HG03139 (cell line): ENCODE measurements around the gene CPNE8.

Source experiments
- ATAC-seq: cut with Tn5 transposase; IDR thresholded peaks from one replicate; pipeline ENCODE4 v1.9.1; 2021; ENCODE audit not compliant: unreplicated experiment

Gene CPNE8

DNA sequence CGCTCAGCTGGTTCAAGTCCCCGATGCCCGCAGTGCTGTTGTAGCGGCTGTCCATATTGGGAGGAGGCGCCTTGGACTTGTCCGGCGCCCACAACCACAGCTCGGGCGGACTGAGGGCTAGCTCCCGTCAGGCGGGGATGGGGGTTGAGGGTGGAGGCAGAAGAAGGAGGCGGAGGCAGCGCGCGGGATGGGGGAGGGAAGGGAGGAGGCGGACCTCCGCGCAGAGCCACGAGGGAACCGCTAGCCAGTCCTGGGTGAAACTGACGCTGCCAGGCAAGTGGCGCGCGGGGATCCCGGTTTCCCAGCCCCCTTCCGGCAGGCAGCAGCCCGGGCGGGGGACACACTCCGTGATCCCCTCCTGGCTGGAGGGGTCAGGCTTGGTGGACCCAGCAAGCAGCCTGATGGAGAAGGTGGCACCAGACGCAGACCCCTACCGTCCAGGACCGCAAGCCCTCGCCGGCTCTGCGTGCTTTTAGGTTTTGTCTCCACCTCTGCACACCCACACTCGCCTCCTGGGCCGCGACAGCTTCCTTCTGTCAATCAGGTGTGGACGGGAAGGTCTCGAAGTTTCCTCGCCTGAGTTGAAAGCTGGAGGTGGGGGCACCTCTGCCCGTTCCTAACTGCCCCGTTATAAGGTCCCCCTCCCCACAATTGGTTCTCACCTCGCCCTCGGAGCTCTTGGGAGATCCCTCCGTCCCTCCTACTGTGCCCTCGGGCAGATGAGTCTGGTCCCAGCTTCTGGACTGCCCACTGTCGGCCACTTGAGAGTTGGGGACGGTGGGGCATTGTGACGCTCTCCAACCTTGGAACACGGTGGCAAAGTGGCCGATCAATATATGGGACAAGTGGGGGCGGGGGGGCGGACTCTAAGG lies at the start of gene CPNE8:
CPNE8 (minus strand) TSS at position 112 of the 872 bp plus-strand sequence; CDS start at position 55, 57 bp downstream.
- peak; percentile 45 for ATAC-seq

DNA sequence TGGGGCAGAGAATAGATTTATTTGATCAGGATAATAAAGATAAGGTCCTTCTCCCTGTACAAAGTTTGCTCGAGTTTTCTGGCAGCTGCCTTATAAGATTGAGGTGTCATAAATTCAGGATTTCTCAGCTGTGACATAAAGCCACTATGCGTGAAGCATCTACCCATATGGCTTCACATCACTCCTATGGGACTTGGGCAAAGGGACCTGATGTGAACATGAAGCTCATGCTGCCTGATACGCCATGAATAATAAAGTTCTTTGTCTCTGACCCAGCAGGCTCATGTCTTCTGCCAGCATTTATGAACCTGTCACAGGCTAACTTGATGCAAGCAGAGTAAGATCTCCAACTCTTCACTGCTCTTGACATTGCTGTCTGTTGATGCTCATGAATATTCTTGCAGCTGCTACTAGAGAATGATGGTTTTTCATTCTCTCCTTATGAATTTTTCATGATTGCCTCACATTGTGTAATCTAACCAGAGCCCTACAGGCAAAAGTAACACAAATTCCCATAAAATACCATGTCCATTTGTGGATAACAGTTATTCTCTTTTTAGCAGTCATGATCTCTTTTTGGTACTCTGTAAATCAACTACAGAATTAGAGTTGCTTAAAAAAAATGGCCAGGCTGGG lies 49.0 kb upstream of the CPNE8 start:
- ATAC-seq, result no peak

DNA sequence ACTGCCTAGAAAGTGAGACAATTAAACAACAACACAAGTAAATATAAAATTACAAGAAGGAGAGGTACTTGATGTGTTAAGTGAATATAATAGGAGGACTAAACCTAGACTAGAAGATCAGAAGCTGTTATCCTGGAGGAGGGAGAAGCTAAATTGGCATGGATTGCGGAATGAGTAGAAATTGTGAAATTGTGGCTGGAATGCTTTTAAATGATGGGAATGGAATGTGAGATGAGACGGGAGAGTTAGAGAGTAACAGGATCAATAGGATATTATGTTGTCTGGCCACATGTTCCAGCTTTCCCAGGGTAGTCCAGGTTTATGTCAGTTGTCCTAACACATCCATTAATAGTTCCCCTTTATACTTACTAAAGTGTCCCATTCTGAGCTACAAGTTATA lies 44.0 kb upstream of the CPNE8 start:
- ATAC-seq, result no peak

DNA sequence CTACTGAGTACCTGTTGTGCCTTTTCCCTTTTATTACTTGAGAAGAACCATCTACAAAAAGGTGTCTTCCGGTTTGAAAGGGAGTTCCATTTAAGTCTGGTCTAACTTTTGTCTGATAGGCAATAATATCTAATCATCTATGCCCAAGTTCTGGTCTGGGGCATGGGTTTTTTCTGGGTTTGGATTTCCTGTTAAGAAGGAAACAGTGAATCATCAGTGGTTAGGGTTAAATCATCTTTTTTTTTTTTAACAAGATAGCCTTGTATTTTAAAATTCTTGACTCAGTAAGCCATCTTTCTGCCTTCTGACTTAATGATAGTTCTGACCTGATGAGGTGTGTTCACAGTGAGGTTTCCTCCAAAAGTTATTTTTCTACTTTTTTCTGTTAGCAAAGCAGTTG lies 29.3 kb upstream of the CPNE8 start:
- no peak for ATAC-seq

DNA sequence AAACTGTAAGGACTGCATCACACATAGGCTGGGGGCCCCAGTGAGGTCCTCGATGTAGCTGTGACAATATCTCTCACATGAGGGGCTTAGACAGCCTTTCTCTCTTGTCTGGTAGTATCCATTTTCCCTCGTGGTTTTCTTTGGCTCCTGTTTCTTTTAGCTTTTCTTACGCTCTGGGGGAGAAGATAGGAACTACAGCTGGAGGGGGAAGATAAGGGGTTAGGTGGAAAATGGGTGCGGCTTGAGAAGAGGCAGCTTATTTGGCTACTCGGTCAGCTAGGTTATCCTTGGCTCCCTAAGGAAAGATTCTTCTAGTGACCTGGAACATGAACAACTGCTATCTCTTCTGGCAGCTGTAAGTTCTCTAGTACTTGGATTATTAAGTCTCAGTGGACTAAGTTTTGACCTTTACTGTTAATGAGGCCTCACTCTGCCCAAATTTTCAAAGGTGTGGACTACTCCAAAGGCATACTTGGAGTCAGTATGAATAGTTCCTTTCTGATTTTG lies 28.7 kb upstream of the CPNE8 start:
- ATAC-seq, result no peak

DNA sequence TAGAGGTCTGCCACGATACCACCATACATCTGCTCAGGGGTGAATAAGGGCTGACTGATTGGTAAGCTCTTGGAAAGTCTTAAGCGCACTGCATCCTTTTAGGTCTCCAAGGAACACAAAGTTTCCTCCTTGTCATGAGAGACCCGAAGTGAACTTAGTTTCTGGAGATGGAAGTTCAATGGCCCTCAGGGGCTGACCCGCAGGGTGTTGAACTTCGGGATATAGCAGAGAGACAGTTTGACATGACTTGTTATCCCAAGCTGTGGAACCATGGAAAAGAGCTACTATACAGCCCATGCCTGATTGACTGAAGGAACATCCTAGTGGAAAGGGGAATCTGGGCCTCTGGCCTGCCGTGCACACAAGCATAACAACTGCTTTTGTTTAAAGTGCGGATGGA lies 26.9 kb upstream of the CPNE8 start:
- no peak for ATAC-seq

DNA sequence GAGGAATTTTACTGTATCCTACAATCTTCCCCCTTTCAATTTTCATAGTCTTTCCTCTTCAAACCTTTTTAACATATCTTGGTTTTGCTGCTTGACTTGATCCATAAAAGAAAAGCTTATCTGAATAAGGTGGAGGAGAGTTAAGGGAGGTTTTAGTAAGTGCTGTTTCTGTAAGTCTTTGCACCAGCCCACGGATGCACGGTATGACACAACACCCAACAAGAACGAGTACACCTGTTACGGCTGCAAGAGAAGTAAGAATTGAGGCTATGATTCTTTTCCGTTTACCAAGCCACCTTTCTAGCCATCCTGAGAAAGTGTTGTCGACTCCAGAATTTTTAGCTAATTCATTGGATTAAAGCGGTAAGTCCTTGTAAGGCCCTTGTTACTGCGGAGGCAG lies 26.1 kb upstream of the CPNE8 start:
- ATAC-seq, result no peak

DNA sequence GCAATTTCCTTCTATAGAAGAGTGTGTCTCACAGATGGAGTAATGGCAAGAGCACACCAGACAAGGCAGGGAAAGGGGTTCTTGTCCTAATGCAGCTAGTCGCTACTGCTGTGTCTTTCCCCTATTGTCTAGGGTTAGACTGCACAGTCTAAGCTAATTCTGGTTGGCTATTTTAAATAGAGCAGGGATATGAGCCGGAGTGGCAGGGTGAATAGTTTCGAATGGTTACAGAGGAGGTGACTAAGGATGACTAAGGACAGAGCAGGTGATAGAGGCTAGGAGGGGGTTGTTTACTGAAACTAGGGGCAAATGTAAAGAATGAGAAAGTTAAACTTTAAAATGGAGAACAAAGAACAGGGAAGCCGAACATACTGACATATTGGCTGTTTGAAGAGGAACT lies 25.6 kb upstream of the CPNE8 start:
- no peak for ATAC-seq

DNA sequence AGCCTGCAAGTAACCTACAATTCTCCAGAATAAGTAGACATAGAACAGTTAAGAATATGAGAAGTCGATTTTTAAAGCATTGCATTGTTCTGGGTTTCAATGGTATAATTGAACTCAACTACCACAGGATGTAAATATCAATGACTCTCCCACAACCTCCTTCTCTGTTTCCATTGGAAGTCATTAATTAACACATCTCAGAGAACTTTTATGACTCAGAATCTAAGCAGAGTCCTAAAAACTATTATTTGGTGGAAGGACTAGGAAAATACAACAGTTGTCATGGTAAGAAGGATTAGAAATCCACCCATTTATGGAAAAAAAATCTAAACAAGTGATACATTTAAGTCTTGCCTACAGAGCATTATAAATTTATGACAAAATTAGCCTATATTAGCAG lies 21.1 kb upstream of the CPNE8 start:
- ATAC-seq, result no peak

DNA sequence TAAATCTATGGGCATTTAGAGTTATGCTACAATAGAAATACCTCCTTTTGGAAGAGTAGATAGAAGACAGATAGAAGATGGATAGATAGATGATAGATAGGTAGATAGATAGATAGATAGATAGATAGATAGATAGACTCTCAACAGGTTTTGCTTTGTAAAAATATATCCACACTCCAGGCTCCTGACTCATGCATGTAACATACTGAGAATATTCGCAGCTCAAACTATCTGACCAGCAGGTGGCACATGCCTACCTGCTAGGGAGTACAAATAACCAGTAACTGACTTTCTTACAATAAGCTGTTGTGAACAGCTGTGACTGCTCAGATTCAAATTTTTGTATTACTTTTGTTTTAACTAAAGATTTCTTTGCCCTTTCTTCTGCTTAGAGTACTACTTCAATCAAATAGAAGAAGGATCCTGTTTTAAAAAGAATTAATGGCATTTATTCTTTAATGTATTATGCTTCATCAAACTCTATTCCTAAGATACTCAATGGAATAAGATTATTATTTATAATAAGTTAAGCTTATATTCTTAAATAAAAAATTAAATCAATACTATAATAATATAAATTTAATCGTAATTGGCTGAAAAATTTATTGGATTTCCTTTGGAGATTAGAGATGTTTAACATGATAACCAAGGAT lies 15.8 kb upstream of the CPNE8 start:
- peak; percentile 73 for ATAC-seq

DNA sequence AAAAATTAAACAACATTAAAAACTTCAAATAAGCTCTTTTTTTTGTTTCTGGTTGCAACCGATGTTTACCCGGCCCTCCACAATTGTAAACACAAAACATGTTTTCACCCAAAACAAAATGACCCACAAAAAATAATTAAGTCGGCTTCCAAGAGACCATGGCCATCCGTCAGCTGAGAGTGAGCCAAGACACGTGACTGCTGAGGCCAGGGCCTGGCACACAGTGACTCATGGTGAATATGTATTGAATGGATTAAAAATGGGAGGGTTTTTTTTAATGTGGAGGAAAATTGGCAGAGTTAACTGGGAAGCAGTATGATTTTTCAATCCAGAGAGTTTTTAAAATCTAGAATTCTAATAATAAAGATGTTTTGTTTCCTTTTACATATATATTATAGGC lies 13.8 kb upstream of the CPNE8 start:
- no peak for ATAC-seq

DNA sequence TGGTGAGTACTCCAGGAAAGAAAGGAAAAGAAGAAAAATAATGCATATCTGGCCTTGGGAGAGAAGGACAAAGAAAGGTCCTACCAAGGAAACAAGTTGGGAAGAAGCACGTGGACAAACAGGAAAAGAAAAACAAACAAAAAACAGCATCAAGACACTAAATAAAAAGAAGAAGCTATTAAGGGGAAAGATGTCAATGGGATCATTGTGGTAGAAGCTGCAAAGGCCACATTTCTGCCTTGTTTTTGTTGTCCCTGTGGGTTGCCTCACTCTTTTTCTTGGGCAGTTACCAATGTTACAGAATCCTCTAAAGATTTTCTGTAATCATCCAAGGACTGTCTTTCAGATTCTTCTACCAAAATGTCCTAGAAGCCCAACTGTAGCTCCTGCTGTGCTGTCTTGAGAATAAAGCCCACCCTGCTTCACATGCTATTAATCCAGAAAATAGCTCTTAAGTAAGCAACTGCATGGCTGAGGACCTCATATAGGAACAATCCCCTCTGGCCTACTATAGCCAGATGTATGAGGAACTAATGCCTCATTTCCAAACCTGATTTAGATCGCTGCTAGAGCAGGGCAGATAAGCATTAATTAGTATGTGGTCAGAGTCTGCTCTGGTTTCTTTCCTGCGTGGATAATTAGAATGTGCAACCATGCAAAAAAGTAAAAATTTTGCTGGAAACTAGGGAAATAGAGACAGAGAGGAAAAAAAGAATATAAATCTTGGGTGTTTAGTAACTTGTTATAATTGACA lies 10.2 kb upstream of the CPNE8 start:
- ATAC-seq, result no peak

DNA sequence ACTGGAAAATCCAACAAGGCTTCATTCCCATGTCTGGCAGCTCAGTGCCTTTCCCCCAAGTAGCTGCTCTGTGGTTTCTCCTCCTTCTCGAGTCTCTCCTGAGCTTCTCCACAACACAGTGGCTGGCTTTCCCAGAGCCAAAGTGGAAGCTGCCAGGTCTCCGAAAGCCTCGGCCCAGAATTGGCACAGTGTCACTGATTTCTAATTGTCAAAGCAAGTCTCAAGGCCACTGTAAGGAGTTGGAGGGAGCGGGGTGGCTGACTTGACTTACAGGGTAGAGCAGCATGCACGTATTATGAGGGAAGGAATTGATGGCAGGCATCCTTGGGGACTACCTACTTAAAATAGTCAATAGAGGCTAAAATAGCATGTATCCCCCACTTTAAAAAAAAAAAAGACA lies 6.7 kb upstream of the CPNE8 start:
- ATAC-seq, result no peak

DNA sequence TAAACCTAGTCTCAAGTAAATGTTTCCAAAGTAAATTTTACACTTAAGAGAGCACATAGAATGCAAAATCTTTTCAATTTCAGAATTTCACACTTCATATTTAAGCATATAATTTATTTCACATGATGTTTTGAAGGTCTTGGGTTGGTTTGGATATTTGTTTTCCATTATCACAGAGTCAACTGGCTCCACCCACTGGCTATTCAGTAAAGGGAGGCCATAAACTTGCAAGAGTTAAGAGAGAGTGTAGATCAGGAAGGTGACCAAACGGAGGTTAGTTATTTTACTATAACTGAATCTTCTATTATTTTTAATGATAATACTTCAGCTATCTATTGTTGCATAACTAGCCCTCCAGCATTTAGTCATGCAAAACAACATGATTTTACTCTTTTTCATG lies 6.2 kb upstream of the CPNE8 start:
- ATAC-seq, result no peak

DNA sequence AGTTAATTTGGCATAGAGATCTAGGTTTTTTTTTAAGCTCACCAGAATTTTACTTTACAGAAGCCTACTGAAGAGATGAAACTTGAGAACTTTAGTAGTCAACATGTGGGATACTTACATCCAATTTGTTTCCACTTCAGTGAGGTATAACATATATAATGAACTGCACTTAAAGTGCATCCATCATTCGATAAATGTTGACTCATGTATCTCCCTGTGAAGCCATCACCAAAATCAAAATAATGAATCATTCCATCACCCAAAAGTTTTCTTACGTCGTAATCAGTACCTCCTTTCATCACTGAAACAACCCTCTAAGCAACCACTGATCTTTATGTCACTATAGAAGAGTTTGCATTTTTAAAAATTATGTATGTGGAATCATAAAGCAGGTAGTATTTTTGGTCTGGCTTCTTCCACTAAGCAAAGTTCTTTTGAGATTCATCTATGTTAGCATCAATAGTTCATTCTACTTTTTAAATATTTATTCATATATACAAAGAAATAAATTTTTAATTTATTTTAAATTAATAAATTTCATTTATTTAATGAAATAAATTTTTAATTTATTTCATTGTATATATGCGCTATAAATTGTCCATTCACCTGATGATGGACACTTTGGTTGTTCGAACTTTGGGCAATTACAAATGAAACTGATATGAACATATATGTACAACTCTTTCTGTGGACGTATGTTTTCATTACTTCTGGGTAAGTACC lies 2.0 kb upstream of the CPNE8 start:
- ATAC-seq, result no peak

DNA sequence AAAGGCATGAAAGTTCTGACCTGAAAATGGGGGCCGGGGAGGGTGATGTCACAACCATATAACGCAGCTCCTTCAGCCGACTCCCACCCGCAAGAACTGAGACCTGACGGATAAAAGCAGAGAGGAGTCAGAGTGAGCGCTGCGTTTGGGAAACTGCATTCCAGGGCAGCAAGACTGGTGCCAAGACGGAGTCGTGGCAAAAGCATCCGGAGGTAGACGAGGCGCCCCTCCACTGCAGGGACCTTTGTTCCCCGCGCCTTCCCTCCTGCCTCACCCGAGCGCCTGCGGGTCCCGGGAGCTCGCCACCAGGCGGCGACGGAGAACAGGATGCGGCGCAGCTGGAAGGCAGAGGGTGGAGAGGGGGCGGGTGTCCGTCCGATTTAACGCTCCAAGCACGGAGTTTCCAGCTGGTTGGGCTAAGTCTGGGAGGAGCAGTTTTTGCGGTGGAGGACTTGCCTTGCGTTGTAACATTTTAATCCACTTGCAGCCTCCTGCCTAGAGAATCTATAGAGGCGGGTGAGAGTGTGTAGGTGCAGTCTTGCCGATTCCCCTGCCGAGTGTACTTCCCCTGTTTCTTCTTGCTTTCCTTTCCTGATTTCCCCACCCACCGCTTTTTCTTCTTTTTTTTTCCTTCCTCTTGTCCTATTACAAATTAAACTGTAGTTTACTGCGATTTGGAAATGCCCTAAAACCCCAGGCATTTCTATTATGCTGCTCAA lies 1.2 kb upstream of the CPNE8 start:
- peak; percentile 49 for ATAC-seq

DNA sequence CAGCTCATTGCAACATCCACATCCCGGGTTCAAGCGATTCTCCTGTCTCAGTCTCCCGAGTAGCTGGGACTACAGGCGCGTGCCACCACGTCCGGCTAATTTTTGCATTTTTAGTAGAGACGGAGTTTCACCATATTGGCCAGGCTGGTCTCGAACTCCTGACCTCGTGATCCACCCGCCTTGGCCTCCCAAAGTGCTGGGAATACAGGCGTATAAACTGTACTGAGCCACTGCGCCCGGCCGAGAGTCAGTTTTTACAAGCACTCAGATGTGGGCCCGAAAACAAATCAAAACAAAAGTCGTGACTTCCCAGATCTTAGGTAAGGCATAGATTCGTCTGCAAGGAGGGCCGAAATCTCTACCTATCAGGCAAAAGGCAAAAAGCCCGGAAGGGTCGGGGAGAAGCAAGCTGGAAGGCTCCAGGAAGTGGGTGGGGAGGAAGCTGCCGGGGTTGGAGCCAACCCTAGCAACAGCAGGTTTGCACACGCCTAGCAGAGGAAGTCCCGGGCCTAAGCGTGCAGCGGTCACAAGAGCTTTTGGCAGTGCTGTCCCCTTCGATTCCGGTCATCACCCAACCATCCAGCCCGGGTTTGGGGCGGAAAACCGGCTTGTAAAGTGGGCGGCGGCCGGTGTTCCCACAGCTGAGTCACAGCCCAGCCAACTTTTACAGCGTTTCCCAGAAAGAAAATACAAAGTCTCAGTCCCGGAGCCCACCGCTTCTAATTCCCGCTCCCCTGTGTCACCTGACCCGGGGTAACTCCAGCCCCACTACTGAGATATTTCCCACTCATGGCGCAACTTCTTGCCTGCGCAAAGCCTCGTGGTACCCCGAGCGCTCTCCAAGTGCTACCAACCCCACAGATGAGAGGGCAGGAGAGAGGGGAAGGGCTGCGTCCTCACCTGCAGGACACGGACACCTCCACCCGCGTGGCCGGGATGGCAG lies 583 bp downstream of the CPNE8 start:
- peak; percentile 63 for ATAC-seq

DNA sequence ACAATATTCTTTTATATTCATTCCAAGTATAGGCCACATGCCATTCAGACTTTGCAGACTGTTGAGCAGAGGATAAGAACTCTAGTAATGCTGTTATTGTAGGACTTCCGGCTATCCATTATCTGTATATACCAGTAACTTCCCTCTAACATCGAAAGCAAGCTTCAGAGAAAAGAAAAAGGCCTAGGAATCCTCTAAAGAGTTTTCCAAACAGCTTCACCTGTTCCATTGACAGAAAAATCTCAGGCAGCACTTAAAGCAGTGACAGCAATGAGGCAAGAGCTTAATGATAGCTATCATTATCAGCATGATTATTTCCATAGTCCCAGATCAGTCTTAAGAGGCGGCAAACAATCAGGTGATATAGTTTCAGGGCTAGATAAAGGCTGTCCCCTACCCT lies 1.8 kb downstream of the CPNE8 start:
- ATAC-seq, result no peak
